Activated naive CD4-positive, alpha-beta T cell (primary cell): ENCODE results near the gene TFG.
"Not testable (repeated sequence)": the region's sequence is repeated elsewhere in the genome, so short reads cannot be mapped to it uniquely, and the experiment has no call there.

ENCODE experiments used
- DNase-seq, 4 experiments: peaks; one replicate each; lab custom pipeline; 2025; lab: John Stamatoyannopoulos, UW

The TFG gene

DNA sequence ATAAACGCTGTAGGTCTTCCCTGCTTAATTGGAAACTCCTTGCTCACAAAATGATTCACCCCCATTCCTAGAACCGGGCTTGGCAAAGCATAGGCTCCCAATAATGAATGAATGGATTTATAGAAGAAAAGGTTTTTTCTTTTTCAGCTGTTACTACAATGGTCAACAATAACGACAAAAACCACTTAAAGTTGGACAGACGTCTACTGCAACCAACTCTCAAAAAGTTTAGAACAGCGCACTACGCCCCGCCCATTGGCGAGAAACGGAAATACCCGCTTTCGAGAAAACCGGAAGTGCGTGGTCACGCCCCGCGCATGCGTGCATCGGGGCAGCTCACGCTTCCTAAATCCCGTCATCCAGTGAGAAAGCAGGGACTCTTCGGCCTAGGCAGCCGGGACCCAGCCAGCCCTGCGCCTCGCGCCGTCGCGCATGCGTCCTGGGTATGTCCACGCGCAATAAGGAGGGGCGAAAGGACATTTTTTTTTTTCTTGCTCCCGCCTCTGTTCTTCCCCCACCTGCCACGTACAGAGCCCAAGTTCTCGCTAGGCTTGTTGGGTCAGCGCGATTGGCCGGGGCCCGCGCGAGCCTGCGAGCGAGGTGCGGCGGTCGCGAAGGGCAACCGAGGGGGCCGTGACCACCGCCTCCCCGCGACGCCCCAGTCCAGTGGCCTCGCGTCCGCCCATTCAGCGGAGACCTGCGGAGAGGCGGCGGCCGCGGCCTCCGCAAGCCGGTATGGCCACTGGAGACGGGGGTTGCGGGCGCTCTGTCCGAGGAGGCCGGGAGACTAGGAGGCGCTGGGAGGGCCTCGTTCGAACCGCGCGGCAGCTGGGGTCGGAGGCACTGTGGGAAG, at the start of gene TFG:
Gene TFG, plus strand, starts transcription at position 506 of the 853 bp plus-strand sequence. CDS start 4,192 bp downstream, outside the sequence.
- peak; percentile 89 to 96 (median 92) for DNase-seq

DNA sequence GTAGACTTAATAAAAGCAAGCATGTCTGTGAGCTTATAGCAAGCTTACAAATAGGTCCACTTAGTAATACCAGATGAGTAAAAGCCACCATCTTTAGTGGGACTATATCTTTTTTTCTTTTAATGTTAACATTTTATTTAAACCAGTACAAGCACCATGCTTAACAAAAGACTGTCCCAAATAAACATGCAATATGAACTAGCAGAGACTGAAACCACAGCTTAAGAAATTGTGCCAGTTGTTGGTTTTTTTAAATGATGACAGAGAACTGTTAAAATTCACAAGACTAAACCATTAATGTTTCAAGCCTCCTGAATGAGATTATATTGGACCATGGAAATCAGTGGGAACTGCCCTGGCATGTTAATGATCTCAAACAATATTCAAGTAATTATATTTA, 48.0 kb upstream of the TFG start:
- DNase-seq, result not testable (repeated sequence)

DNA sequence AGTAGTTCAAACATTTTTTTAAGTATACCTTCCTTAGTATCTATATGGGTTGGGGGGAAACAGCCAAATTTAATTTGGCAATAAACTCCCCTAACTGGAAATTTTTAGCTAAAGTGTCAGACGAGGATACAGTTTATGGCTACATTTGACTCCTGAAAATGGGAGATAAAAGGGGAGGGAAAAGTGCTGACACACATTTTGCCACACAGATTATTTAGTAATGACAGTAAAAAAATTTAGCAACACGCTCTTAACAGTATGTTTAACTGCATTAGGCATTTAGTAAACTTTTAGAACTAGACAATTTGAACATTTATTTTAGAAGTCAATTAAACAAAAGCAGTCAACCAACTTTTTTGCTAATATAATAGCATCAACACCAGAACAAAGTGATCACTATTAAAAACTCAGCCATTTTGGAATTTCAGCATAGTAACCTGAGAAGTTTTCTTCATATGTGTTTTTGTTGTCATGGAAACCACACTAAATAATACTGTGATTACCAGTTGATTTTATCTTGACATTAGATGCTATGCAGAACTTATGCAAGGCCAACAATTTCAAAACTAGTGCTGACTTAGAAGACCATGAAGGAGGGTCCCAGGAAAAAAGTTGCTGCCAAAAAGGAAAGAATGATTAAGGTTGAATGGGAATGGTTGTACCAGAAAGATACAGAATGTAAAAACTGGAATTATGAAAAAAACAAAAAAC, 47.0 kb upstream of the TFG start:
- DNase-seq, result no peak

DNA sequence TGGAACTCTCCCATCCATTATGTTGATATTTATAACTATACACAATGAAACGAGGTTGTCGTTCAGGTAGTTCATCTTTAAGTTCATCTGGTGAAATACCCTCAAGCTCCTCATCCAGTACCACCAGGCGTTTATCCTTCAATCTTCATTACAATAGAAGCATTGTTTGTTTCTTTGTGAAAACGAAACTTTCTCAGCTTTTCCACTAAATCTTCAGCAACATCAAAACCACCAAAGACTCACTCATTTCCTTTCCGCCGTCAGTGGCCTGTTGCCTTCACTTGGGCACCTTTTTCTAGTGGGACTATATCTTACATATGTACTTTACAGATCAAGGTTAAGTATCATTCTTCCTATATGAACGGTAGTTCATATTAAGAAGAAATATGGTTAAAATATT, 44.1 kb upstream of the TFG start:
- DNase-seq, result no peak

DNA sequence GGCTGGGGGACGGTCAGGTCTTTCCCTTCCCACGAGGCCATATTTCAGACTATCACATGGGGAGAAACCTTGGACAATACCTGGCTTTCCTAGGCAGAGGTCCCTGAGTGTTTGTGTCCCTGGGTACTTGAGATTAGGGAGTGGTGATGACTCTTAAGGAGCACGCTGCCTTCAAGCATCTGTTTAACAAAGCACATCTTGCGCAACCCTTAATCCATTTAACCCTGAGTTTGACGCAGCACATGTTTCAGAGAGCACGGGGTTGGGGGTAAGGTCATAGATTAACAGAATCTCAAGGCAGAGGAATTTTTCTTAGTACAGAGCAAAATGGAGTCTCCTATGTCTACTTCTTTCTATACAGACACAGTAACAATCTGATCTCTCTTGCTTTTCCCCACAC, 42.6 kb upstream of the TFG start:
- not testable (repeated sequence) for DNase-seq

DNA sequence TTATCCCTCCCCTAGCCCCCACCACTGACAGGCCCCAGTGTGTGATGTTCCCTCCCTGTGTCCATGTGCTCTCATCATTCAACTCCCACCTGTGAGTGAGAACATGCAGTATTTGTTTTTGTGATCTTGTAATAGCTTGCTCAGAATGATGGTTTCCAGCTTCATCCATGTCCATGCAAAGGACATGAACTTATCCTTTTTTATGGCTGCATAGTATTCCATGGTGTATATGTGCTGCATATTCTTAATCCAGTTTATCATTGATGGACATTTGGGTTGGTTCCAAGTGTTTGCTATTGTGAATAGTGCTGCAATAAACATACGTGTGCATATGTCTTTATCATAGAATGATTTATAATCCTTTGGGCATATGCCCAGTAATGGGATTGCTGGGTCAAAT, 42.0 kb upstream of the TFG start:
- DNase-seq, result not testable (repeated sequence)

DNA sequence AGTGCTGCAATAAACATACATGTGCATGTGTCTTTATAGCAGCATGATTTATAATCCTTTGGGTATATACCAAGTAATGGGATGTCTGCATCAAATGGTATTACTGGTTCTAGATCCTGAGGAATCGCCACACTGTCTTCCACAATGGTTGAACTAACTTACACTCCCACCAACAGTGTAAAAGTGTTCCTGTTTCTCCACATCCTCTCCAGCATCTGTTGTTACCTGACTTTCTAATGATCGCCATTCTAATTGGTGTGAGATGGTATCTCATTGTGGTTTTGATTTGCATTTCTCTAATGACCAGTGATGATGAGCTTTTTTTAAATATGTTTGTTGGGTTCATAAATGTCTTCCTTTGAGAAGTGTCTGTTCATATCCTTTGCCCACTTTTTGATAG, 38.3 kb upstream of the TFG start:
- DNase-seq, result not testable (repeated sequence)

DNA sequence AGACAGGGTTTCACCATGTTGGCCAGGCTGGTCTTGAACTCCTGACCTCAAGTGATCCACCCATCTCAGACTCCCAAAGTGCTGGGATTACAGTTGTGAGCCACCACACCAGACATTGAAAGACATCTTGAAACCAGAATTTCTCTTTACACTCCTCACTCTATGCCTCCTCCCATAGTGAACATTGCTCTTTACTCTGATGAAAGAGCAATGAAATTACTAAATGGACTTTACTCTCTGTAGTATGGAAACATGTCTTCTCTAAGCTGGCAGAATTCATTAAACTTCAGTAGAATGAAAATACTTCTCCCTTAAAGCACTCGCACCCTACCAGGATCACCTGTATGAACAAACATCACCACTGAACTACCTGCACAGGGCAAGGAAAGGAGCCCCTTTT, 27.8 kb upstream of the TFG start:
- DNase-seq, result no peak

DNA sequence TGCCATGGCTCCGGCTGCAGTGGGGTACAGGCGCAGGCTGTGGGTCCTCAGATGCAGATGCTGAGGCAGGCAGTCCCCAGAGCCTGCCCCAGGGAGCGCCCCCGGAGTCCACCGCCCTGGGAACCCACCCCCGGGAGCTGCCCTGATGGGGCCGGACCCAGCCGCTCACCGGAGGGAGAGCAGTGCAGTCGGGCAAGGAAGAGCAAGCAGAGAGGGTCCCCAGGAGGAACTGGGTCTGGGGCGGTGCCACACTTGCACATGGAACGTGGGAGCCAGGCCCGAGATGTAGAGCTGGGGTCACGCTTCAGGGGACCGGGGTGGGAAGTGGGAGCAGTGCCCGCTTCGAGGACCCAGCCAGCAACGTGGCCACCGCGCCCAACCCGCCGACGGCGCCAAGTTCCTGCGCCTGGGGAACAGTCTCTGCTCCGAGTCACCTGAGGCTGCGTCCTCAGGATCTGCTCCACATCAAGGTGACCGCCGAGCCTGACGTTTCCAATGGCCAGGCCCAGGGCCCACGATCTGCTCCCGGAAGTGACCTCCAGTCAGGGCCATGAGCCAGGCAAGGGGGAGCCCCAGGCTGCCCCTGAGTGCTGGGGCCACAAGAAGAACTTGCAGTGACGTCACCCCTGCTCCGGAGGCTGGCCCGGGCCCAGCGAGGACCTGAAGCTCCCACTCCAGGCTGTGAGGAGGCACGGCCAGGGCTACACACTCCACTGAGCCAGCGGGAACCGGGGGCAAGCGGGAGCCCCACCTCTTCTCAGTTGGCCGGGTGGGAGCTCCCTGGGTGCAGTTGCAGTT, 27.0 kb upstream of the TFG start:
- DNase-seq, result no peak

DNA sequence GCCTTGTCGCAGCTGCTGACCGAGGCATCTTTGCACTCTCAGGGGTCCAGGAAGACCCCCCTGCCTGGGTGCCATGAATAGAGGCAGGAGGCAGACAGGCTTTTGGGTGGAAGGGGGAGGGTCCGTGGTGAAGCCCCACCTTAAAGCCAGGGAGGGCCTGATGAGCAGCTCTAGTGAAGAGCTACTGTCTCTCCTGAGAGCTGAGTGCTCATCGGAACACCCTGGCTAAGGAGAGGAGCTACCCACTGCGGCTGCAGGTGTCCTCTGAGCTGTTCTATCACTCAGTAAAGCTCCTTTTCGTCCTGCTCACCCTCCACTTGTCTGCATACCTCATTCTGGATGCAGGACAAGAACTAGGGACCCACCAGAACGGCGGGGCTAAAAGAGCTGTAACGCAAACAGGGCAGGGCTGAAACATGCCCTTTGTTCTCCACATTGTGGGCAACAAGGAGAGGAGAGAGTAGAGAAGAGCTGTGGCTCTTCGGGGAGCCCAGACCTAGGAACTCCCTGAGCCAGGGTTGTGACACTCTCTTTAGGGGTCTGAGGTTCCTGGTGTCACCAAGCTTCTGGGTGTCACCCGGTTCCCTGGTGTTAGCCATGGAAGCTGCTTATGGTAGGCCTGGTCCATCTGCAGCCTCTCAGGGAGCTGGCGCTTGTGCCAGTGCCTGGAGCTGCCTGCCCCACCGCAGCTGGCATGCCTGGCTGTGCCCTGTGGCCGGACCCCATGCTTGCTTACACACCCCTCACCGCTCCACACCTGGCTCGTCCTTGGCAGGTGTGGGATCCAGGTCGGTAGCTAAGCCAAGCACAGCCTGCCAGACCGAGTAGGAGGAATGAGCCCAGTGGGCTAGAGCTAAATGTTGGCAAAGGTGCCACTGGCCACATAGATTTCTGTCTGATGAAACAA, 26.2 kb upstream of the TFG start:
- DNase-seq, result no peak

DNA sequence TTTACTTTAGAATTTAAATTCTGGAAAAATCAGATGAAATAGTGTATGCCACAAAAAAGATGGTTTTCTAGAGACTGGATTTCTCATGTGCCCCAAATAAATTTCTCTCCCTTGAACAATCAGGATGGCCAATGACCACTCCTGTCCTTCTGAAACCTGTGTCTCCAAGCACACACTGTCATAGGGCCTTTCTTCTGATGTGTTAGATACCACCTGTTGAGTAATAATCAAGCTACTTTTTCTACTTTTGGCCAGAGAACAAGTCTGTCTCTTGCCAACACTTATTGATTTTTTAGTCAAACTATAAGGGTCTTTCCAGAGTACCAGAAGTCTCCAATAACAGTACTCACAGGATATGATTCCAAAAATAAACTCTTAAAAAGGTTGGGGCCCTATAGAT, 16.1 kb upstream of the TFG start:
- DNase-seq, result no peak

DNA sequence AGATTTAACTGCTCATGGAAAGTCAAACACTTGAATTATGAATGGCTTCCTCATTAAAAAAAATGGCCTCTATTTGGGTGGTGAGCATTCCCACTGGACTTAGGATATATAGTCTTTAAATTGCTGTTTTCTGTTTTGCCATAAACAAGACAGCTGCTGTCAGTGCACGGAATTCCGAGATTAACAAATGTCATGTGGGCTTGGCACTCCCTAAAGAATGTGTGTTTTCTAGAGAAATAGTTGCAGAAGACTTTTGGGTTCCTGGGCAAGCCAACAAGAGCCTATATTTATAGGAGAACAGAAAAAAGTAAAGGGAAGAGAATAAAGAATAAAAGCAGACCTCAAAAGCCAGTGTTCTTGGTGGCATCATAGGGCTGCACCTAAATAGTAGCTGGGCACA, 13.6 kb upstream of the TFG start:
- no peak for DNase-seq

DNA sequence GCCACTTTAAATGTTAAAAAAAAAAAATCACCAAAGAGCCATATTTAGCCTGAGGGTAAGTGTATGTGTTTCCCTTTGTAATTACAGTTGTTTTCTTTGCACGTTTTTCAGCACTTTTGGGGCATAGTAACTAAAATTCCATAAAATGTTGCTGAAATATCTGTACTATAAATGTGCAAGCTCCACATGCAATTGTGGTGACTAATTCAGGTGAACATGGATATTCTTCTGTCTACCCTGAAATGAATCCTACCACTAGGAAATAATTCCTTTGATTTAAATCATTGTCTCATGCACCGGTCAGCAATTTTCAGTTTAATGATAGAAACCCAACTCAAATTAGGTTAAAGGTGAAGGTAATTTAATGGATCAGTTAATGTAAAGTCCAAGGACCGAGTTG, 13.1 kb upstream of the TFG start:
- no peak for DNase-seq

DNA sequence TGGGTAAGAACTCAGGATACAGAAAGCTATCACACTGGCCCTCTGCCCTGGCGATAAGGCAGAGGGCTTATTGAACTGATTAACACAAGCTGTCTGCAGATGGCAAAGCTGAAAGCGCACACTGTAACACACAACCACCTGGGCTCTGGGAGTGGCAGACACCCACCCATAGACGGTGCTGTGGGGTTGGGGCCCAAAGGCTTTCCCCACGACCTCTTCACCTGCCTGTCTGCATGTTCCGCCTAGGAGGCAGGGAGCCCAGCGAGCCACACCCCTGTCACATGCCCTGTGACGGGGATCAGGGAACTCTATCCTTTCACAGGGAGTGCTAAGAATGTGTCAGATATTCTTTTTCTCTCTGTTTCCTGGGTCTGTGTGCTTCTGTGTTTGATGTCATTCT, 12.1 kb upstream of the TFG start:
- DNase-seq, result no peak

DNA sequence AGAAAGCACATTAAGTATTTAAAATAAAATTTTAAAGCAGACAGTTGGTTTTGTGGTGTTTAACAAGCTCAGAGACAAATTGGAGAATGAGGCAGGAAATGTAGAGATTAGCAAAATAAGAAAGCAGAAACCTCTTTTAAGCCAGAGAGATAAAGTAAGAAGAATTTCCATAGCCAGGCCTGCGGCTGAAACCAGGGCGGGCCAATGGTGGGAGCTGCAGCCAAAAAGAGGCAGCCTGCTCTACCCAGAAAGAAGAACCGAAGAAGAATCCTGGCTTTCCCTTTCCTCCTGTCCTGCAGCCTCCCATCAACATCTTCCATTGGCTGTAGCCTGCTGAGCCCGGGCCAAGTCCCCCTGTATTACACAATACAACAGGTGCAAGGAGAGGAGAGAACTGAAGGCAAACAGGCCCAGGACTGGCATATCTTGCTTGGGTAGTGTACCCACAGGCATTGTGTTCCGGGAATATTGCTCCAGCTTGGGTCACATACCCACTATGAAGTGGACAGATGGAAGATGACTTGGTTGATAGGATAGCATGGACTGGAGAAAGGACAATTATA, 11.5 kb upstream of the TFG start:
- no peak for DNase-seq

DNA sequence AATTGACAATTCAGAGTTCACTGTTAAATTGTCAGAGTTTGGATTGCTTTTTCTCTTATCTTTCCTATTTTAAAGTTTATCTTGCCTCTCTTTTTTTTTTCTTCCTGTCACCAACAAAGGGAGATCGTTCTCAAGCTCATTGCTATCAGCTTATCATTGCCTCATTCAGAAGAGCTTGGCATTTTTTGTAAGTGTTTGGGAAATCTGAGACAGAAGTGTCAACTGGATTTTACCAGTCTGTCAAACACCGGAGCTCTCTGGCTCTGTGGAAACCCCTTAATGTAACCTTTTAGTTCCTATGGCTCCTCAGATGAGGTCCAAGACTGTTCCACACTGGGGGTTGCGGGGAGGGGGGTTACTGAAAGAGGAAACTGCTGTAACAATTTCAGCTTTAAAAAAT, 10.6 kb upstream of the TFG start:
- DNase-seq, result no peak

DNA sequence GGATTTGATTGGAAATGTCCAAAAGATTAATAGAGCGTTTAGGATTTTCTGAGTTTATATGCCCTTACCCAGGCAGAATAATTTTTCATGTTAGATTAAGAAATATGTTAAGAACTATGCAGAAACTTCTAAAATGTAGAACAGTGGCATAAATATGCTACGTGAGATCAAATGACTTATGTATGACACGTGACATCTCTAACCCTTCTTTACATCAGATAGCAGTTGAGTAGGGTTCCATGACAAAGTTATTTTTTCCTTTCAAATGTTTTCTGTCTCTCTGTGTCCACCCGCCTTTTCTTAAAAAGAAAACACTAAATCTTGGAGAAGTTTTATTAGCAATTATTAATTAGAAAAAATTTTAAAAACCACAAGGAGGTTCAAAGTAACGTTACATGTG, 8.6 kb upstream of the TFG start:
- DNase-seq, result no peak

DNA sequence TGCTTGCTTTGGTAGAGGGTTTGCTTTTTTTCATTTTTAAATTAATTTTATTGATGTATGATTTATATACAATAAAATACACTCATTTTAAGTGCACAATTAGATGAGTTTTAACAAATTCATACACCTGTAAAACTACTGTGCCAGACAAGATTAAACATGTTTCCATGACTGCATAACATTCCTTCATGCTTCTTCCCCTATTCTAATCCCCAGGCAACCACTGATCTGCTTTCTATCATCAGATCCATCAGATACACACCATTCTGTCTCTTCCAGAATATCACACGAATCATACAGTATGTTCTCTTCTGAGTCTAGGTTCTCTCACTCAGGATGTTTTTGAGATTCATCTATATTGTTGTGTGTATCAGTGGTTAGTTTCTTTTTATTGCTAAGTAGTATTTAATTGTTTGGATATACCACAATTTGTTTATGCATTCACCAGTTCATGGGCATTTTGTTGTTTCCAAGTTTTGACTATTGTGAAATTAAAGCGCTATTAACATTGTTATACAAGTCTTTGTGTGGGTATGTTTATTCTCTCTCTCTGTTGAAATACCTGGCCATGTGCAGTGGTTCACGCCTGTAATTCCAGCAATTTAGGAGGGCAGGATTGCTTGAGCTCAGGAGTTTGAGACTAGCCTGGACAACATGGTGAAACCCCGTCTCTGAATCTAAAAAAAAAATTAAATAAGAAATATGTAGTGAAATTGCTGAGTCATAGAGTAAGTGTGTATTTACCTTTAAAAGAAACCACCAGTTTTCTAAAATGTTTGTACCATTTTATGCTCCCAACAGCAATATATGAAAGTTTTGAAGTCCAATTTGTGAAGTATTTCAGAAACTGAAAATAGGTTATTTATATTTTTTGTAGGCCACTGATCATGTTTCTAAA, 7.0 kb upstream of the TFG start:
- DNase-seq, result no peak

DNA sequence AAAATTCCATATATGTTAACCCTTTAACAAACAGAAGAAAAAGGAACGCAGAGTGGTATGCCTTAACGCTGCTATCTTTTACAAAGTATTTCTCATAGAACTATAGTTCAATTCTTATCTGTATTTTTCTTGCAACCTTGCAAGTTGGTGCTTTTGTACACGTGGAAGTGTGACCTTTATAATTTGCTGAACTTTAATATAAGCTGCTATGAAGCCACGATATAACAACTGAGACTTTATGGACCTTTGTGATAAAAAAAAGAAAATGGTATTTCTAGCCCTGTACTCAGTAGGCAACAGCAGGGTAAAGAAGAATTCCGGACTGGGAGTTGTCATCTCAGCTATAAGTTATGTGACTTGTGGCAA, 6.3 kb upstream of the TFG start:
- no peak for DNase-seq

DNA sequence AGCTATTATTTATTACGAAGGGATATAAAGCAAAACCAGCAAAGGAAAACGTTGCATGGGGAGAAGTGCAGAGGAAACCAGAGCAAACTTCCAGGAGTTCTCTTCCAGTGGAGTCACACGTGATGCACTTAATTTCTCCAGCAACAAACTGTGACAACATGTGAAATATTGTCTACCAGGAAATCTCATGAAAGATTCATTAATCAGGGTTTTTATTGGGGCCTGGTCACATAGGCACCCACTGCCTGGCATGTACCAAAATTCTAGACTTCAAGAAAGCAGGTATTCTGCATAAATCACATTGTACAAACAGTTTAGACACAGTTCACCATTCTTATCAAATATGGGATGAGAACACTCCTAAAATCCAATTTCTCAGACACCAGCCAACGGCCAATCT, 5.4 kb upstream of the TFG start:
- no peak for DNase-seq
